NT2/D1 (cell line): Measurements from ENCODE around the gene TCF23.

Experiments
- YY1 ChIP-seq: IDR thresholded peaks from 2 replicates; pipeline ENCODE4 v1.6.1; 2011; ENCODE audit not compliant: insufficient read length, insufficient read depth
- ZNF274 ChIP-seq: IDR thresholded peaks from 2 replicates; pipeline ENCODE4 v1.6.1; 2011; ENCODE audit warnings: mild to moderate bottlenecking, low read depth, low read length

DNA sequence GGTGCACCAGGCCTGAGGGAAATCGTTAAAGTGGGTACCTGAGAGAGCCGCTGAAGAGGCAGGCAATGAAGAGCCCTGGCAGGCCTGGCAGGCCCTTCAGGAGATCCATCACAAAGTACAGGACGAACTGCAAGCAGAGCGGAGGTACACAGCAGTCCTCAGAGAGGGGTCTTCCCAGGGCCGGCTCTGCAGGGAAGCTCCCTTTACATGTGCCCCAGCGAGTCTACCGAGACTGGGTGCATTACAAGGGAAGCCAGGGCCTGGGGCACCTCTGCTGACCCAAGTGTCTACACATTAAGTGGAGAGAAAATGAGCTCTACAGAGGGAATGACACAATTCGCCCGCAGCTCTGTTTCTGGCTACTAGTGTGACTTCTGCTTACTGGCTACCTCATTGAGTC lies 54.9 kb downstream of the TCF23 start:
- TF ChIP-seq YY1 = no peak
- TF ChIP-seq ZNF274 = no peak
